Heart right ventricle (tissue), 16 donors: ENCODE results near the gene HEPACAM. TPM values are rescaled to one million over a fixed set of nuclear protein-coding genes. Genes with fewer than 3 reads are reported as not detected.

ENCODE experiments used
- ATAC-seq, 8 donors: fragments of 200-7000 bp; cut with Tn5 transposase; one replicate each; pipeline ENCODE4 v1.9.1; 2020; ENCODE audit warnings: mild to moderate bottlenecking in 8 of 8, moderate library complexity in 8 of 8, moderate number of reproducible peaks in 1 of 8
- DNase-seq, 2 donors: peaks; one replicate each; pipeline ENCODE4 v3.0.0-alpha.2; 2020
- H3K27ac ChIP-seq, 10 donors: fragments of 200-600 bp; sonication (generic) in 2 of 10; one replicate each; pipeline versions ENCODE4 v1.5.0 to v1.8.0; 2020 to 2022; ENCODE audit warnings: mild to moderate bottlenecking in 3 of 10
- H3K27me3 ChIP-seq, 7 donors: fragments of 200-600 bp; one replicate each; pipeline ENCODE4 v1.8.0; 2021 to 2022; ENCODE audit warnings: mild to moderate bottlenecking in 2 of 7
- H3K36me3 ChIP-seq, 9 donors: fragments of 200-600 bp; sonication (generic) in 1 of 9; one replicate each; pipeline versions ENCODE4 v1.5.0 to v1.8.0; 2020 to 2022; ENCODE audit warnings: mild to moderate bottlenecking in 2 of 9
- H3K4me1 ChIP-seq, 9 donors: fragments of 200-600 bp; sonication (generic) in 1 of 9; one replicate each; pipeline versions ENCODE4 v1.5.0 to v1.8.0; 2020 to 2022; ENCODE audit warnings: mild to moderate bottlenecking in 4 of 9
- H3K4me3 ChIP-seq, 10 donors: fragments of 200-600 bp; sonication (generic) in 2 of 10; one replicate each; pipeline versions ENCODE4 v1.5.0 to v1.8.0; 2020 to 2022; ENCODE audit warnings: mild to moderate bottlenecking in 7 of 10, moderate library complexity in 2 of 10
- H3K9me3 ChIP-seq, 11 donors: fragments of 200-600 bp in 10 of 11; sonication (generic) in 2 of 11; one replicate each; pipeline versions ENCODE4 v1.5.0 to v1.8.0; 2013 to 2022; ENCODE audit warnings: mild to moderate bottlenecking in 2 of 11, control low read depth in 1 of 11, moderate library complexity in 1 of 11
- WGBS, 2 donors: extraction: QIAGEN DNeasy Blood & Tissue Kit; methylation state at CpG; one replicate each; pipeline ENCODE4 v1.1.7; 2013; ENCODE audit warnings: inconsistent platforms in 1 of 2; 5-methylcytosine and 5-hydroxymethylcytosine counted together
- intact Hi-C, 10 donors: fragments of 100-400 bp; cut with DNase I; formaldehyde crosslinking; loops; one replicate each; pipeline versions ENCODE4 v1.11.1 to v1.14.2; 2022
- polyA plus RNA-seq, 2 donors: library from polyadenylated mRNA; stranded (reverse); fragments of 200-250 nt; gene quantifications; one replicate each; pipeline ENCODE4 v1.2.3, GENCODE V29; 2013
- total RNA-seq, 10 donors: library from RNA; stranded (reverse); fragmentation: NEBNext Ultra II Directional in 3 of 10; extraction: Animal tissue kit (Norgen Biotek cat#: 25700) in 3 of 10; gene quantifications; one replicate each; pipeline versions ENCODE4 v1.2.1 to v1.2.4, GENCODE V29; 2021 to 2023
- TF ChIP-seq, protein P1 (sequence below), 9 donors: fragments of 200-600 bp; sonication (generic) in 2 of 9; IDR thresholded peaks; one replicate each; pipeline versions ENCODE4 v1.5.0 to v1.8.0; 2021 to 2022; ENCODE audit warnings: antibody characterized with exemption in 9 of 9, mild to moderate bottlenecking in 5 of 9, moderate library complexity in 1 of 9
- donor health status: Arrhythmogenic right ventricular cardiomyopathy.
- donor health status: ischemic (EF 13 %, LVEDD 7.1; RV severe dilation, severe dysfunction).
- donor health status: healthy with polysubstance abuse.
- donor health status: DM: no; HTN: yes; CAD: no.
- donor health status: DM: no; HTN: no; CAD: no.
- donor health status: ischemic (EF 25% LVEDD 6.9; RV normal size, moderate dysfunction).
- donor health status: ischemic (EF 25% LVEDD 5.7; RV mildly dilated, moderate dysfunction).
- donor health status: healthy.
- donor health status: DM: yes; HTN: yes; CAD: no.
- donor health status: Ischemic cardiomyopathy.
- donor health status: ischemic (EF 35%, LVEDD 5.7; RV mildly dilated, moderate dysfunction).
- donor health status: nonischemic (EF 11% LVEDD 7.7; RV severe dilation, severe dysfunction).
- donor health status: DM: yes; HTN: yes; CAD: no.
- donor health status: PGD.
- donor health status: ischemic (EF 29% LVEDD 5.4; RV normal size, mild dysfunction).
- donor health status: nonischemic (EF 23%, LVEDD 6.1; RV moderate dilation, normal function).

Gene HEPACAM
- total and polyA plus RNA-seq, 12 donors, result 0.12 to 1.3 (median 0.35) TPM; not detected in 2

DNA sequence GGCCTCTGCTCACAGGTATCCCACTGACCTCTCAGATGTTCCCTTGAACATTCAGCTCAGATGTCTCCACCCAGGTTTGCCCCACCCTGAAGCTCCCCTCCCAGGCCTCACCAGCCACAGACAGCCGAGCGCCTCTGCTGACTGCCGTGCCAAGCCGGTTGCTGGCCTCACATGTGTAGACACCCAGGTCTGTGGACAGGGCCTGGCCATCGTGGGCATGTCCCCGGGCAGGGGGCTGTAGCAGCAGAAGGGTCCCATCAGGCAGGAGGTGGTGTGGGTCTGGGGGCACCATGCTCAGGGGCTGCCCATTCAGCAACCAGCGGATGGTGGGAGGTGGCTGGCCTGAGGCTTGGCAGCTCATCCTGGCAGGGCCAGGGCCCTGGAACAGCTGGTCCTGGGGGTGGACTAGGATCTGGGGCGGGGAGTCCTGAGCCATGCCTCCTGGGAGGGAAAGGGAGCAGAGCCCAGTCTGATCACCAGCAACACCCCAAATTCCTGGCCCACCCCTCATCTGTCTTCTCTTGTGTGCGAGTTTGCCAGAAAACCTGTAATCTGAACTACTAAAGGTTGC, 38.9 kb downstream of the HEPACAM start:
- H3K36me3 ChIP-seq, result peaks cover 0 to 36% (median 0%) of the 10 kb centered on the region in 9 donors
- no peaks in the 10 kb centered on the region for H3K9me3 ChIP-seq
- intact Hi-C loops, result no loop called here
- ATAC-seq (peak in 6 of 8 donors; percentile 5 to 31 (median 18)), DNase-seq (no peak)
- 57 to 63% methylated on average over 9 of the region's 9 CpGs for WGBS, 2 donors
- peaks cover 0 to 14% (median 0%) of the 10 kb centered on the region in 7 donors for H3K27me3 ChIP-seq
- peaks cover 14 to 89% (median 63%) of the 10 kb centered on the region in 9 donors for H3K4me1 ChIP-seq
- TF ChIP-seq, protein P1, sequence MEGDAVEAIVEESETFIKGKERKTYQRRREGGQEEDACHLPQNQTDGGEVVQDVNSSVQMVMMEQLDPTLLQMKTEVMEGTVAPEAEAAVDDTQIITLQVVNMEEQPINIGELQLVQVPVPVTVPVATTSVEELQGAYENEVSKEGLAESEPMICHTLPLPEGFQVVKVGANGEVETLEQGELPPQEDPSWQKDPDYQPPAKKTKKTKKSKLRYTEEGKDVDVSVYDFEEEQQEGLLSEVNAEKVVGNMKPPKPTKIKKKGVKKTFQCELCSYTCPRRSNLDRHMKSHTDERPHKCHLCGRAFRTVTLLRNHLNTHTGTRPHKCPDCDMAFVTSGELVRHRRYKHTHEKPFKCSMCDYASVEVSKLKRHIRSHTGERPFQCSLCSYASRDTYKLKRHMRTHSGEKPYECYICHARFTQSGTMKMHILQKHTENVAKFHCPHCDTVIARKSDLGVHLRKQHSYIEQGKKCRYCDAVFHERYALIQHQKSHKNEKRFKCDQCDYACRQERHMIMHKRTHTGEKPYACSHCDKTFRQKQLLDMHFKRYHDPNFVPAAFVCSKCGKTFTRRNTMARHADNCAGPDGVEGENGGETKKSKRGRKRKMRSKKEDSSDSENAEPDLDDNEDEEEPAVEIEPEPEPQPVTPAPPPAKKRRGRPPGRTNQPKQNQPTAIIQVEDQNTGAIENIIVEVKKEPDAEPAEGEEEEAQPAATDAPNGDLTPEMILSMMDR (IDR thresholded peaks at IDR 0.05), result no peak
- peak overlapping the region; percentile 44 to 65 (median 55) for H3K4me3 ChIP-seq
- H3K27ac ChIP-seq, result peak overlapping the region; percentile 82 to 95 (median 88)

DNA sequence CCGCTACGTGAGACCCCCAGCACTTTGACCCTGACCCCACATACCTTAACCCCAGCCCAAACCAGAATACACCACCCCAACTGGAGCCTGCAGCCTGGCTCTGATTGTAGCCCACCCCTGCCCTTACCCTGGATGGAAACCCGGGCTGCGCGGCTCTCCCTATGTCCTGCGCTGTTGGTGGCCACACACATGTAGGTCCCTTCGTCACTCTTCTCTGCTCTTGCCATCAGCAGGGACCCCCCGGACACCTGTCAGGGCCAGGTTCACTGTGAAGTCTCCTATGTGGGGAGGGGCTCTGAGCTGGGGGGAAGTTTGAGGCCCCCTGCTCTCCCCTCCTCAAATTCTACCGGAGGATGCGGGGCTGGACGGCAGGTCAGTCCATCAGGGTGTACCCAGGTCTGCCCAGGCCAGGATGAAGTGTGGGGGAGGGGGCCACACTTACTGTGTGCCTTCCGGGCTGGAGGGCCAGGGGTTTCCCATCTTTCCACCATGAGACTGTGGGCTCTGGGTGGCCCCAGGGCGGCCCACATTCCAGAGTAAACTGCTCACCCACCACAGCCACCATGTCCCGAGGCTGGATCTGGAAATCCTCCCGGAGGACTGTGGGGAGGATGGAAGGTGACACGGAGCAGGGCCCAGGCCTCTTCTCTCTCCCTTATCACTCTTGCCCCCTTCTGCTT, 39.6 kb downstream of the HEPACAM start:
- TF ChIP-seq, protein P1 (IDR thresholded peaks at IDR 0.05), result no peak
- H3K27me3 ChIP-seq, result peaks cover 0 to 7% (median 0%) of the 10 kb centered on the region in 7 donors
- H3K4me1 ChIP-seq, result peaks cover 14 to 92% (median 65%) of the 10 kb centered on the region in 9 donors
- intact Hi-C loops, result no loop called here
- peak overlapping the region; percentile 44 to 65 (median 55) for H3K4me3 ChIP-seq
- H3K27ac ChIP-seq, result peak overlapping the region; percentile 82 to 95 (median 88)
- 63 to 66% methylated on average over 16 of the region's 16 CpGs for WGBS, 2 donors
- no peaks in the 10 kb centered on the region for H3K9me3 ChIP-seq
- ATAC-seq (no peak), DNase-seq (no peak)
- H3K36me3 ChIP-seq, result peaks cover 0 to 41% (median 0%) of the 10 kb centered on the region in 9 donors

DNA sequence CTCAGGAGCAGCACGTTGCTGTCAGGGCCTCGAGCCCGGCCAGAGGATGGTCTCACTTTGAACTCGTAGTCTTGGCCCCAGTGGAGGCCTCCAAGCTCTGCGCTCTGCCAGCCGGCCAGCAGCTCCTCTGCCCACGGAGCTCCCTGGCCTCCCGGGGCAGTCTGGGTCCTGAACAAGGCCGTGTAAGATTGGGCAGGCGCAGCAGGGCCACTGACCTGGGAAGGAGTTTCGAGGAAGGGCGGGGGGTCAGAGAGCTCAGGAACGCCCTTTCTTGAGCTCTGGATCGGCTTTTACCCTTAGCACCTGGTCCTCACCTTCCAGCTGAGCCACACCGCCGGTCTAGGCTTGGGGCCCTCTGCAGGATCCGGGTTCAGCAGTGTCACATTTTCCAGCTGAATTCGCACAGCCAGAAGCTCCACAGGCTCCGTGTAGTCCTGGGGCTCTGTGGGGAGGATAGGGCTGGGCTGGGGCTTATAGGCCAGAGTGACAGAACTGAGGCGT, 40.3 kb downstream of the HEPACAM start:
- WGBS, 2 donors, result 60 to 74% methylated on average over 20 of the region's 20 CpGs
- no peak for ATAC-seq
- TF ChIP-seq, protein P1 (IDR thresholded peaks at IDR 0.05), result no peak
- peaks cover 0 to 48% (median 0%) of the 10 kb centered on the region in 9 donors for H3K36me3 ChIP-seq
- H3K9me3 ChIP-seq, result no peaks in the 10 kb centered on the region
- H3K27ac ChIP-seq, result peak overlapping the region; percentile 26 to 95 (median 88)
- H3K27me3 ChIP-seq, result peaks cover 0 to 5% (median 0%) of the 10 kb centered on the region in 7 donors
- no peak for DNase-seq
- intact Hi-C loops, result no loop called here
- peaks cover 16 to 92% (median 65%) of the 10 kb centered on the region in 9 donors for H3K4me1 ChIP-seq
- peak overlapping the region in 9 of 10 donors; percentile 44 to 65 (median 55) for H3K4me3 ChIP-seq

DNA sequence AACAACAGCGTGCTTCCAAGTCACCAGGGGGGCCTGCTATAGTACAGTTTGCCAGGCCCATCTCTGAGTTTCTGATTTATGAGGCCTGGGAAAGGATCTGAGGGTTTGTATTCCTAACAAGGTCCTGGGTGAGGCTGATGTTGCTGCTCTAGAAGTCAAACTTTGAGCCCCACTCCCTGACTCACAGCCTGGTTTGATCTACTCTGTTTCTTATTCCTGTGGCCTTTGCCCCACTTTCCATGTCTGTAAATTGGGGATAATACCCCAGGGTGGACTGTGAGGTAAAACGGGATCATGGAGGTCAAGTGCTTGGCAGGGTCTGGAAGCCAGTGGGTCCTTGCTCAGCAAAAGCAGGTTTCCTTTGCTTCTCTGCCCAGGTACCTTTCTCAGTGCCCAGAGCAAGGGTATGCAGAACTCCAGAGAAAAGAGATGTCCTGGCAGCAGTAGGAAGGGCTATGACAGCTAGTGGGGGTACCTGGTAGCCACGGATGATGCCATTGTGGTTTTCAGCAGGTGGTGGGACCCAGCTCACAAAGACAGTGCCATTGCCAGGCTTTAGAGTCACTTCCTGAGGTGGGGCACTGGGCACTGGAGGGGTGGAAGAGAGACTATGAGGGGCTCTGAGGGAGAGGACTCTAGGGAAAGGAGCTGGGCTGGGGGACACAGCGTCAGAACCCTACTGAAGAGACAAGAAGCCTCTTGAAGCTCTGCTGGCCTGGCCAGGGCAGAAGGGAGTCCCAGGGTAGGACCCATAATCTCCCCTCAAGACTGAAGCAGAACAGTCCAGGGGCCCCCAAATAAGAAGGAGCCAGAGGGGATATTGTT, 41.0 kb downstream of the HEPACAM start:
- Histone ChIP-seq H3K9me3 (no peaks in the 10 kb centered on the region), H3K4me3 (peak overlapping the region in 9 of 10 donors; percentile 44 to 65 (median 55)), H3K27me3 (no peaks in the 10 kb centered on the region), H3K27ac (peak overlapping the region; percentile 7 to 95 (median 88)), H3K36me3 (peaks cover 0 to 53% (median 0%) of the 10 kb centered on the region in 9 donors), H3K4me1 (peaks cover 17 to 92% (median 60%) of the 10 kb centered on the region in 9 donors)
- intact Hi-C loops, result no loop called here
- ATAC-seq, result no peak
- DNase-seq, result no peak
- 62 to 69% methylated on average over 4 of the region's 4 CpGs for WGBS, 2 donors
- TF ChIP-seq, protein P1 (IDR thresholded peaks at IDR 0.05), result no peak
